ENCODE data around the gene SPAG5.
"Not testable (repeated sequence)": the region's sequence is repeated elsewhere in the genome, so short reads cannot be mapped to it uniquely, and the experiment has no call there.

The SPAG5 gene

DNA sequence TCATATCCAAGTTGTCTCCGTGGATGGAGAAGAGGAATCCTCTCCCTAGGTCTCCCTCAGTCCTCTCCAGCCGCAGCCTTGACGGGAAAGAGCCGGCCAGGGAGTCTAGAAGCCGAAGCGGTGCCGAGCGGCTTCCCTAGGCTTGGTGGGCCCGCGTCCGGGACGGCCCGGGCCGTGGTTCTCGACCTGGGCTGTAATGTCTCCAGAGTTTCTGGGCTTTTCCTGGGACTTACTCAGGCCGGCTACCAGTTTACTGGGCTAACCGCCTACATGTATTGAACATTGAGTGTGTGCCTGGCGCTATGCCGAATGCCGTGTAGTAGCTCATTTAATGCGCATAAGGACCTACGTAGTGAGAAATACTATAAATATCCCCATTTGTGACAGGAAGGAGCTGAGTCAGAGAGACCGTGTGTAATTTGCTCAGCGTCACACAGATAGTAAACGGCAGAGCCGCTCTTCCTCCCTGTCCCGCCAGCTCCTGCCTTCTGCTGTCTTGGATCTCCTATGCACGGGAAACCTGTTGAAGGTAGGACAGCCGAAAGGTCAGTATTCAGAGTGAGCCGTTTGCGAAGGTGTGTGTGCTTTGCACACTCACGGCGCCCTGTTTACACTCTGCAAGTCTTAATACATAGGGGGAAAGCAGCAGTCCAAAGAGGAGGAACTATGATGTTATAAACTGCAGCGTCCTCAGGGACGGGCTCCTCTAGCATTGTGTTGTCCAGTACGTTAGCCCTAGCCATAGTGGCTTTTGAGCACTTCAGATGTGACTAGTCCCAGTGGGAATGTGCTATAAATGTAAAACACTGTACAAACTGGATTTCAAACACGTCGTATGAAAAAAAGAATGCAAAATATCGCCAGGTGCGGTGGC is 723 bp upstream of the SPAG5 start:
- peak; percentile 69 for DNase-seq

DNA sequence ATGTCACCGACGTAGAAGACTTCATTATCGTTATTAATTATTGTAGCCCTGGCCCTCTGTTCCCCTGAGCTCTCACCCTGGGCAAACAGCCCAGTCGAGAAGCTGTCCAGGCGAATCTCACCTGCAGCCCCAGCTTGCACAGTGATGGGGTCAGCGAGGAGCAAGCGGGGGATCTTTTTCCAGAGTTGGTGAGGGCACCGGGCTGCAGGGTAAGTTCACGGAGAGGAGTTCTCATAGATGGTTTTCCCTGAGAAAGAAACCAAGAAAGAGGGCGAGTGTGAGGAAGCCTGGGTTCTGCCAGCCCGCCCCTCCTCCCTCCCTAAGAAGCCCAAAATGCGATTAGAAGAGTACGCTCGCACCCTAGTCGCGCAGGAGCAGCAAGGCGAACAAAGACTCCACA is 436 bp downstream of the SPAG5 start:
- no peak for DNase-seq

- DNase-seq: no peak
These were observed 1.0 kb downstream of the SPAG5 start for GRCh38 chr17:28597606-28598383.

DNA sequence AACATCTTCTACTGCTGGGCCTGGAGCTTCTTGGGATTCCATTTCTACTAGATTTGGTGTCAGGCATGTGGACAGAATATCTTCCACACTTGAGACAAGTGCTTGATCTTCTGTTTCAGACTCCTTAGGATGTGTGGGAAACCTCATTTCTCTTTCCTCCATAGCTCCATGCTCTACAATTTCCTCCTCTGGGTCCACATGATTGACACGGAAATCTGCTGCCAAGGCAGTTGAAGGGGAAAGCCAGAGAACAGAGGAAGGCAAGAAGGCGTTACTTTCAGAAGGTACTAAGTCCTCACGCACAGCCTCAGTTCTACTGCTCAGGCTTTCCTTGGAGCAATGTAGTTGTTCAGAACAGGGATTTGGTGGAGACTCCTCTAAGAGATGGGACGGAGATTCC is 6.6 kb downstream of the SPAG5 start:
- DNase-seq: no peak

DNA sequence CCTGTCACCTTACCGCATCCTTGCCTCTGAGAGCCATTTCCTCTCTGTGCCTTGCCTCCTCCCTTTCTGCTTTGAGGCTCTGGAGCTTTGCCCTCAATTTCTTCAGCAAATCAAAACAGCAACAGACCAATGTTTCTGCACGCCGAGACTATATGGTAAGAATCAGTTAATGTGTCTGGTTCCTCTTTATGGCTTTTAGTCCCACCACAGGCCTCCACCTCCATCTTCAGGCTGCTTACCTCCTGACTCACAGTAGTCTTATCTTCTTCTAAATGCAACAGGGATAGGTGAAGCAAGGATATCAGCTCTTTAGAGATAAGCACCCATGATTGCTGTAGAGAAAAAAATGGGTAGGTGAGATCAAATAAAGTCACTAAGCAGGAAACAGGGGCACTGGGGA is 13.0 kb downstream of the SPAG5 start:
- no peak for DNase-seq

DNA sequence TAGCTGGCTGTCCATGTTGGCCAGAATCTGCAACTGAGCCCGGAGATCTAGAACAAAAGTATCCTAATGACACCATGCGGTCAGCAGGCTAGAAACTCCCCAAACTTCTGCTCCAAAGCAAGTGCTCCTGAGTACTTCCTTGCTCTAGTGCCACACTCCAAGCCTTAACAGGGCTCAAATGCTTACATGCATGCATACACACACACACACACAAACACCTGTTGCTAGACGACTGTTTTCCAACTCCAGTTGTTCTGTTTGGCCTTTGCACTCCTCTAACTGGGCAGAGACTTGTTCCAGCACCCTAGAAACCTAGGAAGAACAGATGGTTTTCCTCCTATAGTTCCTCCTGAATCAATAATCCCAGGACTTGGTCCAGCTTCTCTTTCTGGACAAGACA is 14.4 kb downstream of the SPAG5 start:
- no peak for DNase-seq

GRCh38 chr17:28582513-28582912 is 16.3 kb downstream of the SPAG5 start:
- no peak for DNase-seq

DNA sequence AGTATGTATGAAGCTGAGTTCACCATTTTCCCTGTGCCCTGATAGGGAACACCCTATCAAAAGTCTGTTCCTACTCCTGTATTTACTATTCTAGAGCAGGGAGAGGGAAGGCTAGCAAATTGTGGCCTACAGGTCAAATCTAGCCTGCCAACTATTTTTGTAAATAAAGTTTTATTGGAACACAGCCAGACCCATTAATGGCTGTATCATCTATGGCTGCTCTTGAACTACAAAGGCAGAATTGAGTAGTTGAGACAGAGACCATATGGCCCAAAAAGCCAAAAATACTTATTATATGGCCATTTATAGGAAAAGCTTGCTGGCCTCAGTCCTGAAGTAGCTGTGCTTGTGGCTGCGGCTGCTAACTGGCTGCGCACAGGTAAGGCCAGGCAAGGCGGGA is 17.9 kb downstream of the SPAG5 start:
- DNase-seq: no peak

- no peak for DNase-seq
These were observed 19.3 kb downstream of the SPAG5 start for GRCh38 chr17:28579526-28579925.

GRCh38 chr17:28578246-28579195 is 20.3 kb downstream of the SPAG5 start:
- no peak for DNase-seq

DNA sequence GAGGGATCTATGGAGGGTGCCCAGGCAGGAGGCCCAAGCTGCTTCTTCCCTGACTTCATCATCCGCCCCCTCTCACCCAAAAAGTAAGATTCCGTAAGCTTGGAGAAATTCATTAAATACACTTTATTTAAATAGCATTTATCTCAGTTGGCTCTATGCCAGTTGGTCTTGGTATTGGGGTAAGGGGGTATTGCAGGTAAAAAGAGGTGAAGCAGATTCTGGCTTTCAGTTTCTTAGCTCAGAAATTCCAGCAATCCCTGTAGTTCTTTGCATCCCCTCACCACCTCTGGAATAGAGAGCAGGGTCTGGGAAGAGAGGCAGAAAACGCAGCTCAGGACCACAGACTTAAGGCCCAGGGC is 21.4 kb downstream of the SPAG5 start:
- no peak for DNase-seq

DNA sequence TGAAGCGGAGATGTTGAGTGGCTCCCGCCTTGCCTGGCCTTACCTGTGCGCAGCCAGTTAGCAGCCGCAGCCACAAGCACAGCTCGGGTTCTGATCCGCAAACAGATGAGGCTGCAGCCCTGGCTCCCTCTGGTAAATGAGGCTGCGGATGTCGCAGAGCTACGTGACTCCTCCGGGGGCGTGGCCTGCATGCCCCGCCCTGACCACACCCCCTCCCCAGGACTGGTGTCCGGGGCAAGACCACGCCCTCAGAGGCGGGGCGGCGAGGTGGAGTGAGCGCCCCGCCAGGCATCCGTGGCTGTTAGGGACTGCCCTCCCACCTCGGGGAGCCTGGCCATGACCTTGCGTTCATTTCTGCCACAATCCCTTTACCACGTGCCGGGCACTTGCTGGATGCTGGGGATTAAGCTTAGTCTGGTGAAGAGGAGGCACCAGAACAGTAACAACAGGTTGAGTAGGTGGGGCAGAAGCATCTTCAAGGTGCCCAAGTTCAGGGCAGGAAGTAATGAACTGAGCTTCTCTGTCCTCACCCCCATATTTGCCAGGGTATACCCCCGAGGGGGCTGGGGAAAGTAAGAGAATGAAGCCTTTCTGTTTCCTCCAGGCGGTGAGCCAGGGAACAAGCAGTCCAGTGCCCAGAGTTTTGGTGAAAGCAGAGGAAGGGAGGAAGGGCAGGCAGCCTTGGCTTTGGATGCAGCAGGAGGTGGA is 21.9 kb downstream of the SPAG5 start, which contains the start of gene ALDOC:
ALDOC (minus strand) TSS at position 138 of the 708 bp plus-strand sequence. CDS start 1,363 bp downstream, outside the sequence.
- peak; percentile 91 for DNase-seq

- DNase-seq: not testable (repeated sequence)
These were observed 22.8 kb downstream of the SPAG5 start for GRCh38 chr17:28576016-28576415.

- no peak for DNase-seq
These were observed 23.6 kb downstream of the SPAG5 start for GRCh38 chr17:28575126-28575795.

- DNase-seq: no peak
These were observed 24.3 kb downstream of the SPAG5 start for GRCh38 chr17:28574526-28574925.

DNA sequence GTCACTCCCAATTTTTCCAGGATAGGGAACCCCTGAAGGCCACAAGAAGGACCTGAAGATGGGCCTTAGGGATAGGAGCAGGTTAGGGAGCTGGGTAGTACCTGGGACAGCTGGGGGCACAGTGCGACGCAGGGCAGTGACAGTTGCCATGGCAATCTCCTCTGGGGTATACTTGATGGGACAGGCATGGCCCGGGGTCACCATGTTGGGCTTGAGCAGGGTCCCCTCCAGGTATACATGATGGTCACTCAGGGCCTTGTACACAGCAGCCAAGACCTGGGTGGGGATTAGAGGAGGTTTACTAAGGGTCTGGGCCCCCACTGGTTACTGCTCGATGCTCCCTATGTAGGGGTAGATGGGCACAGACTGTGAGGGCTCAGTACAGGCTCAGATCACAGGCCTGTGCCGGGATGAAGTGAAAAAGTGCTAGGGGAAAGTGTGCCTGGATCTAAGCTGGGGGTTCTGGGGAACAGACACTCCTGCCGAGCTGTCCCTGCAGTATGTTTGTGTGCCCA is 24.8 kb downstream of the SPAG5 start:
- no peak for DNase-seq

GRCh38 chr17:28573521-28573920 is 25.3 kb downstream of the SPAG5 start:
- DNase-seq: no peak

DNA sequence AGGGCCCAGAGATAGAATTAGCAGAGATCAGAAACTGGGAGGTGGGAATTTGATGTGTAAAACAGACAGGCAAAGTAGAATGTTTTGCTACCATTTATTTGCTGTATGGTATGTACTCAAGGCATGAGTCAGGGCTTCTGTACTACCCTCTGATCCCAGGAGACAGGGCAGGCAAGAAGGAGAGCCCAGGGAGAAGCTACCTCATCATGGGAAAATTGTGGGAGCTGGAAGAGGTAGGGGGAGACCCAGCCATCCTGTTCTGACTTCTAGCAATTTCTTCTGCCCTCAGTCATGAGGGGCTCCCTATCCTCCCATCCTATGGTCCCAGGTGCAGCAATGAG is 25.8 kb downstream of the SPAG5 start:
- no peak for DNase-seq

DNA sequence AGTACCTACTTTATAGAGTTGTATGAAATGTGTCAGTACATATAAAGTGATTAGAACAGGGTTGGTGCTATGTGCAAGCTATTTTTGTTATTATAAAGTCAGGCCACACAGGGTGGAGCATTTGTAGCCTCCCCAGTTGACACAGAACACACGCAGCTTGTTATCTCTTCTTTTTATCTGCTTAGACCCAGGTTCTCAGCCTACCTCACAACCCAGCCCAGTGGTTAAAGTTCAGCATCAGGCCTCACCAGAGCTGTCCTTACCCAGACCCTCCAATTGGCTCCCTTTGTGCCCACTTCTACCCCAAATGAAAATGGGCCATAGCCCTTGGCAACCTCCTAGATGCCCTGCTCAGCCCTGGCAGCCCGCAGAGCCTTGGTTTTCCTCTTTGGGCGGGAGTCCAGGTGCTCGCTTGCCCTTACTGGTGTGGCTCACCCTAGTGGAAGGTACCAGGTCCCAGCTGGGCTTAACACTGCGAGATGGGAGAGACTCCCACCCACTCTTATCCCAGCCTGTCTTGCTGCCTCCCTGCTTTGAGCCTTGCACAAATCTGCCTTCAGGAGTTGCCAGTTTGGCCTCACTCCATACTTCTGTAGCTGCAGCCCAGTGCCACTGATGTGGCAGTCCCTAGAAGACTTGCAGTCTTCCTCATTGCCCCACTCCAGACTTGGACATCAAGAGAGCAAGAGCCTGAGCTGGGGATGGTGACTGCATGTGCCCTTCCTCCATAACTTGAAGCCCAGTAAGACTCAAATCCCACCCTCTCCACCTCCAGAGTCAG is 26.4 kb downstream of the SPAG5 start:
- DNase-seq: no peak

GRCh38 chr17:28571361-28572122 is 27.3 kb downstream of the SPAG5 start, which contains the start of gene PIGS:
Gene PIGS, minus strand, starts transcription at chr17:28571524. Its CDS starts 28 bp downstream, at chr17:28571496.
- peak; percentile 90 for DNase-seq

Measured in T1000 (cell line).